ENCODE measurements around the gene TMUB2. TPM values are rescaled to one million over a fixed set of nuclear protein-coding genes. Genes with fewer than 3 reads are reported as not detected.
A peak's percentile ranks its signal among the peaks of the same experiment; 100 is the strongest.

Gene TMUB2
- total and polyA plus RNA-seq, 2 of the 13 experiments (the other 11 are each of a cell fraction or from before 2014, with no cell fraction given) = 26.9 to 50.8 TPM

GRCh38 chr17:44200478-44201155 is 13.8 kb downstream of the TMUB2 start (continued):
- TF ChIP-seq JUND (CRISPR knock-in tag; IDR thresholded peaks at IDR 0.05) = no peak
- TF ChIP-seq ZFP37 (CRISPR knock-in tag; IDR thresholded peaks at IDR 0.05; ENCODE audit: borderline replicate concordance) = 0 out of 2 replicates have a peak, but pooled peaks have one; percentile 16
- TF ChIP-seq ZNF496 (CRISPR knock-in tag; IDR thresholded peaks at IDR 0.05; ENCODE audit: insufficient replicate concordance) = no peak
- TF ChIP-seq ZNF546 (CRISPR knock-in tag; conservative IDR thresholded peaks at IDR 0.05) = no peak
- peak; percentile 78; the same call in 1 of the 2 replicates for TF ChIP-seq GTF3A (CRISPR knock-in tag; conservative IDR thresholded peaks at IDR 0.05)
- TF ChIP-seq PHF20 (CRISPR knock-in tag; IDR thresholded peaks at IDR 0.05) = peak; percentile 72
- no peak for TF ChIP-seq HES4 (CRISPR knock-in tag; IDR thresholded peaks at IDR 0.05; ENCODE audit: borderline replicate concordance)
- TF ChIP-seq CREB1 (IDR thresholded peaks at IDR 0.05) = no peak
- TF ChIP-seq CREB1 (CRISPR knock-in tag; IDR thresholded peaks at IDR 0.05) = no peak
- TF ChIP-seq XRCC5 (optimal IDR thresholded peaks at IDR 0.05; ENCODE audit: low read length) = no peak
- no peak for TF ChIP-seq ZNF160 (CRISPR knock-in tag; IDR thresholded peaks at IDR 0.05)
- TF ChIP-seq ZNF501 (CRISPR knock-in tag; IDR thresholded peaks at IDR 0.05) = peak; percentile 12; the same call in 1 of the 2 replicates
- 0 out of 4 replicates have a peak, but pooled peaks of 1 of the 2 experiments have one; percentile 27 for TF ChIP-seq NR2F1 (CRISPR knock-in tag; IDR thresholded peaks at IDR 0.05)
- TF ChIP-seq, protein P1, sequence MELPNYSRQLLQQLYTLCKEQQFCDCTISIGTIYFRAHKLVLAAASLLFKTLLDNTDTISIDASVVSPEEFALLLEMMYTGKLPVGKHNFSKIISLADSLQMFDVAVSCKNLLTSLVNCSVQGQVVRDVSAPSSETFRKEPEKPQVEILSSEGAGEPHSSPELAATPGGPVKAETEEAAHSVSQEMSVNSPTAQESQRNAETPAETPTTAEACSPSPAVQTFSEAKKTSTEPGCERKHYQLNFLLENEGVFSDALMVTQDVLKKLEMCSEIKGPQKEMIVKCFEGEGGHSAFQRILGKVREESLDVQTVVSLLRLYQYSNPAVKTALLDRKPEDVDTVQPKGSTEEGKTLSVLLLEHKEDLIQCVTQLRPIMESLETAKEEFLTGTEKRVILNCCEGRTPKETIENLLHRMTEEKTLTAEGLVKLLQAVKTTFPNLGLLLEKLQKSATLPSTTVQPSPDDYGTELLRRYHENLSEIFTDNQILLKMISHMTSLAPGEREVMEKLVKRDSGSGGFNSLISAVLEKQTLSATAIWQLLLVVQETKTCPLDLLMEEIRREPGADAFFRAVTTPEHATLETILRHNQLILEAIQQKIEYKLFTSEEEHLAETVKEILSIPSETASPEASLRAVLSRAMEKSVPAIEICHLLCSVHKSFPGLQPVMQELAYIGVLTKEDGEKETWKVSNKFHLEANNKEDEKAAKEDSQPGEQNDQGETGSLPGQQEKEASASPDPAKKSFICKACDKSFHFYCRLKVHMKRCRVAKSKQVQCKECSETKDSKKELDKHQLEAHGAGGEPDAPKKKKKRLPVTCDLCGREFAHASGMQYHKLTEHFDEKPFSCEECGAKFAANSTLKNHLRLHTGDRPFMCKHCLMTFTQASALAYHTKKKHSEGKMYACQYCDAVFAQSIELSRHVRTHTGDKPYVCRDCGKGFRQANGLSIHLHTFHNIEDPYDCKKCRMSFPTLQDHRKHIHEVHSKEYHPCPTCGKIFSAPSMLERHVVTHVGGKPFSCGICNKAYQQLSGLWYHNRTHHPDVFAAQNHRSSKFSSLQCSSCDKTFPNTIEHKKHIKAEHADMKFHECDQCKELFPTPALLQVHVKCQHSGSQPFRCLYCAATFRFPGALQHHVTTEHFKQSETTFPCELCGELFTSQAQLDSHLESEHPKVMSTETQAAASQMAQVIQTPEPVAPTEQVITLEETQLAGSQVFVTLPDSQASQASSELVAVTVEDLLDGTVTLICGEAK (IDR thresholded peaks at IDR 0.05) = no peak
- TF ChIP-seq, protein P1 (CRISPR knock-in tag; IDR thresholded peaks at IDR 0.05) = 0 out of 2 replicates have a peak, but pooled peaks have one; percentile 65
- TF ChIP-seq DPF2 (CRISPR knock-in tag; IDR thresholded peaks at IDR 0.05; ENCODE audit: borderline replicate concordance, low read depth) = 0 out of 2 replicates have a peak, but pooled peaks have one; percentile 25
- no peak for TF ChIP-seq ZSCAN30 (CRISPR knock-in tag; IDR thresholded peaks at IDR 0.05)
- TF ChIP-seq ZNF572 (CRISPR knock-in tag; IDR thresholded peaks at IDR 0.05) = no peak
- TF ChIP-seq, protein P2, sequence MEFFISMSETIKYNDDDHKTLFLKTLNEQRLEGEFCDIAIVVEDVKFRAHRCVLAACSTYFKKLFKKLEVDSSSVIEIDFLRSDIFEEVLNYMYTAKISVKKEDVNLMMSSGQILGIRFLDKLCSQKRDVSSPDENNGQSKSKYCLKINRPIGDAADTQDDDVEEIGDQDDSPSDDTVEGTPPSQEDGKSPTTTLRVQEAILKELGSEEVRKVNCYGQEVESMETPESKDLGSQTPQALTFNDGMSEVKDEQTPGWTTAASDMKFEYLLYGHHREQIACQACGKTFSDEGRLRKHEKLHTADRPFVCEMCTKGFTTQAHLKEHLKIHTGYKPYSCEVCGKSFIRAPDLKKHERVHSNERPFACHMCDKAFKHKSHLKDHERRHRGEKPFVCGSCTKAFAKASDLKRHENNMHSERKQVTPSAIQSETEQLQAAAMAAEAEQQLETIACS (CRISPR knock-in tag; IDR thresholded peaks at IDR 0.05) = peak; percentile 54
- 0 out of 2 replicates have a peak, but pooled peaks have one; percentile 37 for TF ChIP-seq ZNF333 (CRISPR knock-in tag; IDR thresholded peaks at IDR 0.05; ENCODE audit: borderline replicate concordance)

Measured in HepG2 (cell line).